NB4 (cell line): Measurements from ENCODE around the gene CDC23.

Experiments used
- MYC ChIP-seq: IDR thresholded peaks from 2 replicates; pipeline ENCODE4 v1.6.1; 2011; ENCODE audit warnings: low read depth, low read length
- POLR2A ChIP-seq: IDR thresholded peaks from 2 replicates; pipeline ENCODE4 v1.6.1; 2011; ENCODE audit warnings: mild to moderate bottlenecking; ENCODE audit not compliant: insufficient read length; ENCODE audit errors: extremely low read depth
- TF ChIP-seq, protein P1 (sequence below): IDR thresholded peaks from one replicate; pipeline ENCODE4 v1.5.1; 2012; ENCODE audit warnings: low read depth, low read length
- TF ChIP-seq, protein P2 (sequence below): IDR thresholded peaks from 2 replicates; pipeline ENCODE4 v1.6.1; 2011; ENCODE audit warnings: low read depth, low read length

GRCh38 chr5:138180841-138181240 is 32.3 kb downstream of the CDC23 start:
- TF ChIP-seq, protein P1, sequence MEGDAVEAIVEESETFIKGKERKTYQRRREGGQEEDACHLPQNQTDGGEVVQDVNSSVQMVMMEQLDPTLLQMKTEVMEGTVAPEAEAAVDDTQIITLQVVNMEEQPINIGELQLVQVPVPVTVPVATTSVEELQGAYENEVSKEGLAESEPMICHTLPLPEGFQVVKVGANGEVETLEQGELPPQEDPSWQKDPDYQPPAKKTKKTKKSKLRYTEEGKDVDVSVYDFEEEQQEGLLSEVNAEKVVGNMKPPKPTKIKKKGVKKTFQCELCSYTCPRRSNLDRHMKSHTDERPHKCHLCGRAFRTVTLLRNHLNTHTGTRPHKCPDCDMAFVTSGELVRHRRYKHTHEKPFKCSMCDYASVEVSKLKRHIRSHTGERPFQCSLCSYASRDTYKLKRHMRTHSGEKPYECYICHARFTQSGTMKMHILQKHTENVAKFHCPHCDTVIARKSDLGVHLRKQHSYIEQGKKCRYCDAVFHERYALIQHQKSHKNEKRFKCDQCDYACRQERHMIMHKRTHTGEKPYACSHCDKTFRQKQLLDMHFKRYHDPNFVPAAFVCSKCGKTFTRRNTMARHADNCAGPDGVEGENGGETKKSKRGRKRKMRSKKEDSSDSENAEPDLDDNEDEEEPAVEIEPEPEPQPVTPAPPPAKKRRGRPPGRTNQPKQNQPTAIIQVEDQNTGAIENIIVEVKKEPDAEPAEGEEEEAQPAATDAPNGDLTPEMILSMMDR: no peak
- TF ChIP-seq POLR2A: no peak
- TF ChIP-seq, protein P2, sequence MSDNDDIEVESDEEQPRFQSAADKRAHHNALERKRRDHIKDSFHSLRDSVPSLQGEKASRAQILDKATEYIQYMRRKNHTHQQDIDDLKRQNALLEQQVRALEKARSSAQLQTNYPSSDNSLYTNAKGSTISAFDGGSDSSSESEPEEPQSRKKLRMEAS: no peak
- TF ChIP-seq MYC: no peak
